ENCODE results near the gene CAVIN2.

Gene CAVIN2

DNA sequence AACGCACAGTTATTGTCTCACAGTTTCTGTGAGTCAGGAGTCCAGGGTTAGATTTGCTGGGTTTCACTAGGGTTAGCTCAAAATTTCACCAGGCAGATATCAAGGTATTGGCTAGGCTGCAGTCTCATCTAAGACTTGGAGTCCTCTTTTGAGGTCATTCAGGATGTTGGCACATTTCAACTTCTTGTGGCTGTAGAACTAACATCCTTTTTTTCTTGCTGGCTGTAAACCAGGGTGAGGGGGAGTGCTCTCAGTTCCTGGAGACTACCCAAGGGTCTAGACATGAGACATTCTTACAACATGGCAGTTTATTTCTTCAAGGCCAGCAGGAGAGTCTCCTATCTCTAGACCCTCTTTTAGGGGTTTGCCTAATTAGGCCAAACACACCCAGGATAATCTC is 12.8 kb upstream of the CAVIN2 start:
- Histone ChIP-seq H3K4me1 (ENCODE audit: control insufficient read depth, insufficient read depth, low read length) (no peaks in the 10 kb centered on the region), H3K9me3 (ENCODE audit: control insufficient read depth, insufficient read depth, low read depth, low read length) (no peaks in the 10 kb centered on the region), H3K36me3 (ENCODE audit: control insufficient read depth in 2 of 2, insufficient read depth in 1 of 2, low read length in 2 of 2) (no peaks in the 10 kb centered on the region), H3K4me3 (ENCODE audit: low read depth, low read length) (no peak overlapping the region), H3K27ac (ENCODE audit: extremely low read depth, low read depth, low read length) (no peak overlapping the region)
- POLR2A ChIA-PET = no interaction called here
- no peak for TF ChIP-seq ZNF155 (tag by site-specific recombination; IDR thresholded peaks at IDR 0.05)
- no peak for TF ChIP-seq ZNF302 (tag by site-specific recombination; IDR thresholded peaks at IDR 0.05; ENCODE audit: low read depth)
- no peak for TF ChIP-seq ZFP37 (tag by site-specific recombination; IDR thresholded peaks at IDR 0.05)
- TF ChIP-seq ZNF785 (tag by site-specific recombination; IDR thresholded peaks at IDR 0.05) = no peak
- no peak for TF ChIP-seq ZNF10 (tag by site-specific recombination; IDR thresholded peaks at IDR 0.05)
- CTCF ChIA-PET = interaction anchor here (0.8 to 1.4 kb wide), 3 partner anchors 9 to 303 kb away, joined by 3 to 10 read pairs (median 4); no protein-coding TSS in a partner anchor

DNA sequence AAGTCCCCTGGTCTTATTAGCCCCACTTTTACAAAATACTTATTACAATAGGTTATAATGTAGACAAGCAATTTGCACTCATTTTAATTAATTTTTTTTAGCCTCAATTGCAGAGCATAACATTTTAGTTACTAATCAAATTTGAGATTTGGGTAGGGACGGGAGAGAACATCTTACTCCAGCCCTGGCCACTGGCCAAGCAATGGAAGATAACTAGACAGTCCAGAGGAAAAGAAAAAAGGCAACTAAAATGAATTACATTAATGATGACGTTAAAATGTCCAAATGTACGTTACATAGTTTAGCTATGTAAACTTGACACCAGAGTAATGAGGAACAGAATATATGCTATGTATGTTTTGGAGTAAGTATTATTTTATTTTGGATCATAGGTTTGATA is 11.0 kb upstream of the CAVIN2 start:
- CTCF ChIA-PET = interaction anchor here (1.3 kb wide), 1 partner anchor 45 kb away, joined by 4 read pairs; no protein-coding TSS in a partner anchor
- Histone ChIP-seq H3K36me3 (ENCODE audit: control insufficient read depth in 2 of 2, insufficient read depth in 1 of 2, low read length in 2 of 2) (no peaks in the 10 kb centered on the region), H3K27ac (ENCODE audit: extremely low read depth, low read depth, low read length) (no peak overlapping the region), H3K4me1 (ENCODE audit: control insufficient read depth, insufficient read depth, low read length) (no peaks in the 10 kb centered on the region), H3K4me3 (ENCODE audit: low read depth, low read length) (no peak overlapping the region), H3K9me3 (ENCODE audit: control insufficient read depth, insufficient read depth, low read depth, low read length) (no peaks in the 10 kb centered on the region)
- POLR2A ChIA-PET = no interaction called here
- TF ChIP-seq, protein P1, sequence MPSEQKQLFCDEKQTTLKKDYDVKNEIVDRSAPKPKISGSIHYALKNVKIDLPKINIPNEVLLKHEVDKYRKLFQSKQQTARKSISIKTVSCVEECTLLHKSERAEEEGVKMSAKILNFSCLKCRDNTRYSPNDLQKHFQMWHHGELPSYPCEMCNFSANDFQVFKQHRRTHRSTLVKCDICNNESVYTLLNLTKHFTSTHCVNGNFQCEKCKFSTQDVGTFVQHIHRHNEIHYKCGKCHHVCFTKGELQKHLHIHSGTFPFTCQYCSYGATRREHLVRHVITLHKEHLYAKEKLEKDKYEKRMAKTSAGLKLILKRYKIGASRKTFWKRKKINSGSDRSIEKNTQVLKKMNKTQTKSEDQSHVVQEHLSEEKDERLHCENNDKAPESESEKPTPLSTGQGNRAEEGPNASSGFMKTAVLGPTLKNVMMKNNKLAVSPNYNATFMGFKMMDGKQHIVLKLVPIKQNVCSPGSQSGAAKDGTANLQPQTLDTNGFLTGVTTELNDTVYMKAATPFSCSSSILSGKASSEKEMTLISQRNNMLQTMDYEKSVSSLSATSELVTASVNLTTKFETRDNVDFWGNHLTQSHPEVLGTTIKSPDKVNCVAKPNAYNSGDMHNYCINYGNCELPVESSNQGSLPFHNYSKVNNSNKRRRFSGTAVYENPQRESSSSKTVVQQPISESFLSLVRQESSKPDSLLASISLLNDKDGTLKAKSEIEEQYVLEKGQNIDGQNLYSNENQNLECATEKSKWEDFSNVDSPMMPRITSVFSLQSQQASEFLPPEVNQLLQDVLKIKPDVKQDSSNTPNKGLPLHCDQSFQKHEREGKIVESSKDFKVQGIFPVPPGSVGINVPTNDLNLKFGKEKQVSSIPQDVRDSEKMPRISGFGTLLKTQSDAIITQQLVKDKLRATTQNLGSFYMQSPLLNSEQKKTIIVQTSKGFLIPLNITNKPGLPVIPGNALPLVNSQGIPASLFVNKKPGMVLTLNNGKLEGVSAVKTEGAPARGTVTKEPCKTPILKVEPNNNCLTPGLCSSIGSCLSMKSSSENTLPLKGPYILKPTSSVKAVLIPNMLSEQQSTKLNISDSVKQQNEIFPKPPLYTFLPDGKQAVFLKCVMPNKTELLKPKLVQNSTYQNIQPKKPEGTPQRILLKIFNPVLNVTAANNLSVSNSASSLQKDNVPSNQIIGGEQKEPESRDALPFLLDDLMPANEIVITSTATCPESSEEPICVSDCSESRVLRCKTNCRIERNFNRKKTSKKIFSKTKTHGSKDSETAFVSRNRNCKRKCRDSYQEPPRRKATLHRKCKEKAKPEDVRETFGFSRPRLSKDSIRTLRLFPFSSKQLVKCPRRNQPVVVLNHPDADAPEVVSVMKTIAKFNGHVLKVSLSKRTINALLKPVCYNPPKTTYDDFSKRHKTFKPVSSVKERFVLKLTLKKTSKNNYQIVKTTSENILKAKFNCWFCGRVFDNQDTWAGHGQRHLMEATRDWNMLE (tag by site-specific recombination; conservative IDR thresholded peaks at IDR 0.05; ENCODE audit: low read depth) = no peak
- TF ChIP-seq YY2 (tag by site-specific recombination; IDR thresholded peaks at IDR 0.05) = no peak
- no peak for TF ChIP-seq ZNF629 (tag by site-specific recombination; IDR thresholded peaks at IDR 0.05)
- no peak for TF ChIP-seq ZNF16 (tag by site-specific recombination; IDR thresholded peaks at IDR 0.05; ENCODE audit: low read depth)
- TF ChIP-seq ZNF48 (tag by site-specific recombination; IDR thresholded peaks at IDR 0.05) = no peak
- TF ChIP-seq ZNF558 (tag by site-specific recombination; IDR thresholded peaks at IDR 0.05) = no peak
- TF ChIP-seq ZNF211 (tag by site-specific recombination; IDR thresholded peaks at IDR 0.05; ENCODE audit: low read depth) = no peak
- TF ChIP-seq ZNF549 (tag by site-specific recombination; IDR thresholded peaks at IDR 0.05) = no peak
- TF ChIP-seq ZNF747 (tag by site-specific recombination; IDR thresholded peaks at IDR 0.05) = no peak
- no peak for TF ChIP-seq ZNF530 (tag by site-specific recombination; IDR thresholded peaks at IDR 0.05; ENCODE audit: low read depth)
- TF ChIP-seq ZNF707 (tag by site-specific recombination; IDR thresholded peaks at IDR 0.05) = no peak
- no peak for TF ChIP-seq ZNF792 (tag by site-specific recombination; IDR thresholded peaks at IDR 0.05)
- TF ChIP-seq ZNF121 (tag by site-specific recombination; IDR thresholded peaks at IDR 0.05) = no peak

DNA sequence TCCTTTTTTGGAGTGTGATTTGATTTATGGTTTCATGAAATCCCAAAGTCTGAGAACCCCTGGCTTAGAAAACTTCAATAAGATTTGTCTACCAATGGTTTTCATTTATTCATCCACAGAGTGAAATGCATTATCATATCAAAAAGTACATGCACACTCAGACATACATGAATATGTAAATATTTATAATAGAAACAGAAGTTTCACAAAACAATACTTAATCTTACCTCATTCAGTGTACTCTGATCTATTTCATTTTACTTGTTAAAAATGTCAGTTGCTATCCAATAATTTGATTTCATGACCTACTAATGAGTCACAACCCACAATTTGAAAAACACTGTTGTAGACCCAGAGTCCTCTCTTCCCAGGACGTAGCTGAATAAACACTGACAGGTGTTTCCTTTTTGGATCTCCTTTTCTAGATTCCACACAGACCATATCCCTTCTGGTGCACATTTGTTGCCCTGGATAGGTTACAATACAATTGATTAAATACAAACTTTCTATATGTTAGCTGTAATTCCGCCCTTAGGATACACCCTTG is 10.4 kb upstream of the CAVIN2 start:
- H3K36me3 ChIP-seq (ENCODE audit: control insufficient read depth in 2 of 2, insufficient read depth in 1 of 2, low read length in 2 of 2) = no peaks in the 10 kb centered on the region
- H3K27ac ChIP-seq (ENCODE audit: extremely low read depth, low read depth, low read length) = no peak overlapping the region
- H3K4me3 ChIP-seq (ENCODE audit: low read depth, low read length) = no peak overlapping the region
- no peaks in the 10 kb centered on the region for H3K9me3 ChIP-seq (ENCODE audit: control insufficient read depth, insufficient read depth, low read depth, low read length)
- H3K4me1 ChIP-seq (ENCODE audit: control insufficient read depth, insufficient read depth, low read length) = no peaks in the 10 kb centered on the region
- CTCF ChIA-PET = no interaction called here
- POLR2A ChIA-PET = no interaction called here
- TF ChIP-seq ZNF830 (tag by site-specific recombination; IDR thresholded peaks at IDR 0.05; ENCODE audit: low read depth) = no peak
- TF ChIP-seq ZNF561 (tag by site-specific recombination; IDR thresholded peaks at IDR 0.05; ENCODE audit: borderline replicate concordance) = no peak
- TF ChIP-seq, protein P2, sequence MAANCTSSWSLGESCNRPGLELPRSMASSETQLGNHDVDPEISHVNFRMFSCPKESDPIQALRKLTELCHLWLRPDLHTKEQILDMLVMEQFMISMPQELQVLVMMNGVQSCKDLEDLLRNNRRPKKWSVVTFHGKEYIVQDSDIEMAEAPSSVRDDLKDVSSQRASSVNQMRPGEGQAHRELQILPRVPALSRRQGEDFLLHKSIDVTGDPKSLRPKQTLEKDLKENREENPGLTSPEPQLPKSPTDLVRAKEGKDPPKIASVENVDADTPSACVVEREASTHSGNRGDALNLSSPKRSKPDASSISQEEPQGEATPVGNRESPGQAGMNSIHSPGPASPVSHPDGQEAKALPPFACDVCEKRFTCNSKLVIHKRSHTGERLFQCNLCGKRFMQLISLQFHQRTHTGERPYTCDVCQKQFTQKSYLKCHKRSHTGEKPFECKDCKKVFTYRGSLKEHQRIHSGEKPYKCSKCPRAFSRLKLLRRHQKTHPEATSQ (tag by site-specific recombination; IDR thresholded peaks at IDR 0.05) = no peak
- TF ChIP-seq, protein P3, sequence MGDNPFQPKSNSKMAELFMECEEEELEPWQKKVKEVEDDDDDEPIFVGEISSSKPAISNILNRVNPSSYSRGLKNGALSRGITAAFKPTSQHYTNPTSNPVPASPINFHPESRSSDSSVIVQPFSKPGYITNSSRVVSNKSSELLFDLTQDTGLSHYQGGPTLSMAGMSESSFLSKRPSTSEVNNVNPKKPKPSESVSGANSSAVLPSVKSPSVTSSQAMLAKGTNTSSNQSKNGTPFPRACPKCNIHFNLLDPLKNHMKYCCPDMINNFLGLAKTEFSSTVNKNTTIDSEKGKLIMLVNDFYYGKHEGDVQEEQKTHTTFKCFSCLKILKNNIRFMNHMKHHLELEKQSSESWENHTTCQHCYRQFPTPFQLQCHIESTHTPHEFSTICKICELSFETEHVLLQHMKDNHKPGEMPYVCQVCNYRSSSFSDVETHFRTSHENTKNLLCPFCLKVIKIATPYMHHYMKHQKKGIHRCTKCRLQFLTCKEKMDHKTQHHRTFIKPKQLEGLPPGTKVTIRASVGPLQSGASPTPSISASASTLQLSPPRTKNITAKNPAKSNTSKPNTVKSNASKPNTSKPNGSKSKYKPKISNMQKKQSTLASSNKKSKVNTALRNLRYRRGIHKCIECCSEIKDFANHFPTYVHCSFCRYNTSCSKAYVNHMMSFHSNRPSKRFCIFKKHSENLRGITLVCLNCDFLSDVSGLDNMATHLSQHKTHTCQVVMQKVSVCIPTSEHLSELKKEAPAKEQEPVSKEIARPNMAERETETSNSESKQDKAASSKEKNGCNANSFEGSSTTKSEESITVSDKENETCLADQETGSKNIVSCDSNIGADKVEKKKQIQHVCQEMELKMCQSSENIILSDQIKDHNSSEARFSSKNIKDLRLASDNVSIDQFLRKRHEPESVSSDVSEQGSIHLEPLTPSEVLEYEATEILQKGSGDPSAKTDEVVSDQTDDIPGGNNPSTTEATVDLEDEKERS (tag by site-specific recombination; IDR thresholded peaks at IDR 0.05) = no peak

Measured in HEK293 (cell line).